ENCODE results near the gene NR2F1. TPM values are rescaled to one million over a fixed set of nuclear protein-coding genes. Genes with fewer than 3 reads are reported as not detected.

NR2F1 gene
- total RNA-seq, 4 donors from 2014 or later, result 29.4 to 111 (median 37.8) TPM

DNA sequence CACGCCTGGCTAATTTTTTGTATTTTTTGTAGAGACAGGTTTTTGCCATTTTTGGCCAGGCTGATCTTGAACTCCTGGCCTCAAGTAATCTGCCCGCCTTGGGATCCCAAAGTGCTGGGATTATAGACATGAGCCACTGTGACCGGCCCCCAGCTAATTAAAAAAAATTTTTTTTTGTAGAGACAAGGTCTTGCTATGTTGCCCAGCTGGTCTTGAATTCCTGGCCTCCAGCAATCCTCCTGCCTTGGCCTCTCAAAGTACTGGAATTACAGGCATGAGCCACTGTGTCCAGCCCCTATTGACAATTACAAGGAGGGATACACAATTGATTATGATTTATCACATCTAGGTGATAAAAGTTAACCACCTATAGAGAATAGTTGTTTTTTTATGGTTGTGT lies 59.5 kb downstream of the NR2F1 start:
- Histone ChIP-seq H3K9me3 (no peaks in the 10 kb centered on the region), H3K36me3 (no peaks in the 10 kb centered on the region), H3K27ac (no peak overlapping the region), H3K4me3 (no peak overlapping the region), H3K27me3 (no peaks in the 10 kb centered on the region), H3K4me1 (no peaks in the 10 kb centered on the region)
- WGBS, 2 donors (ENCODE audit: low coverage in 1 of 2), result no CpG with 5 or more reads among the region's 3 CpGs
- TF ChIP-seq POLR2A (IDR thresholded peaks at IDR 0.05), result no peak
- ATAC-seq, result no peak

Other genes with a start within 250 kb of the NR2F1 start
- 10 to 100 TPM in 2 of 4 donors, 1 to 10 TPM in 2; 6.0 to 48.1 (median 14.4) TPM for gene NR2F1-AS1, start 2.0 kb upstream of the NR2F1 start, total RNA-seq
- 1 to 10 TPM in 3 of 4 donors, under 1 TPM in 1; 0.47 to 5.1 (median 1.9) TPM for gene POU5F2, start 158.4 kb downstream of the NR2F1 start, total RNA-seq

All from gastroesophageal sphincter (tissue), 4 donors.